ENCODE results near the gene ALK. TPM values are rescaled to one million over a fixed set of nuclear protein-coding genes. Genes with fewer than 3 reads are reported as not detected.

Gene ALK
- total RNA-seq, 1 experiment from 2014 or later, result 14.7 TPM

DNA sequence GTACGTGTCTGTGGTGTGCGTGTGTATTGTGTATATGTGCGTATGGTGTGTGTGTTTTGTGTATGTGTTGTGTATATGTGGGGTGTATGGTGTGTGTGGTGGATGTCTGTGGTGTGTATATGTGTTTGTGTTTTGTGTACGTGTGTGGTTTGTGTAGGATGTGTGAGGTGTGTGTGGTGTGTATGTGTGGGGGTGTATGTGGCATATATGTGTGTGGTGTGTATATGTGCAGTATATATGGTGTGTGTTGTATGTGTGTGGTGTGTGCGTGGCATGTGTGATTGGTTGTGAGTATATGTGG lies 704.8 kb downstream of the ALK start:
- CTCF ChIA-PET, result no interaction called here
- no peak for DNase-seq (ENCODE audit: low spot score)

DNA sequence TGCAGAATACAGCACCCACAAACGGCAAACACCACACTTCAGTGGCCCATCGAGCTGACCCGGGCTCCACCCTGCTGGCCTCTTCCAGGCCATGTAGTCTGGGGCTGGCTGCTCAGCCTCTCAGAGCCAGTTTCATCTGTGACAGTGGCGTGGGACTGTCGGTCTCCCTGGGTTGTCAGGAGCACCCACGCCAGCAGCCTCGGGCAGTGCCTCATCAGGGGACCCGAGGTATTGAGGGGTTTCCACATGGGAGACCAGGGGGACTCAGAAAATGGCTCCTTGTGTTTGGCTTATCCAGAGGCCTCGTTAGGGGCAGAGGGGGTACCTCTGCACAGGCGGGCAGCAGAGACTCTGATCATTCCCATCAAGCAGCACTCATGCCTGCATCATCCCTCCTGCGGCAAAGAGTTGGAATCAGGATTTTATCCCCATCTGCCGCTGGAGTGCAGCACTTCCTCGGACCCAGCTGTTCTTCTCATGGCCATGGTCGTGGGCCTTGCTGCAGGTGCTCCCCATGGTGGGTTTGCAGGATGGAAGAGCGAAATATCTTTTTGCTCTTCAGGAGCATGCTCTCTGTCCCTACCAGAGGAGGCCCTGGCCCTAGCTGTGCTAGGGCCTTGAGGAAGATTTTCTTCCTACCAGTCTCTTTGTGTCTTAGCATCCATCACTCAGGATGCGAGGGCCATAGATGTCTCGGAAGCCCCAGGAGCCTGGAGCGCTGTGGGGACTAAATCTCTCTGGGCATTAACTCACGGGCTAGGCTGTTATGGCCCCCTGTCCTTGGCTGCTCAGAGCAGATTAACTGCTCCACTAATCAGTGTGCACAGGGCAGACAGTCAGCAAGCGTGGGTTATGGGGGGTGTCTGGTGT lies 705.4 kb downstream of the ALK start:
- Histone ChIP-seq H3K36me3 (ENCODE audit: insufficient read depth, low read length, poor library complexity, severe bottlenecking) (no peaks in the 10 kb centered on the region), H3K27ac (ENCODE audit: low read depth, low read length, poor library complexity, severe bottlenecking) (no peak overlapping the region), H3K4me1 (ENCODE audit: insufficient read depth, low read length, poor library complexity, severe bottlenecking) (no peaks in the 10 kb centered on the region), H3K9me3 (ENCODE audit: low read depth, low read length, poor library complexity, severe bottlenecking) (no peaks in the 10 kb centered on the region), H3K27me3 (replicated peaks; ENCODE audit: insufficient read depth, low read depth, low read length, poor library complexity) (no peaks in the 10 kb centered on the region), H3K4me3 (ENCODE audit: low read depth, low read length, poor library complexity, severe bottlenecking) (no peak overlapping the region)
- POLR2A ChIA-PET (ENCODE audit: low non-redundant PET), result no interaction called here
- no peak for TF ChIP-seq EZH2 (IDR thresholded peaks at IDR 0.05; ENCODE audit: borderline replicate concordance, low read depth, low read length, poor library complexity, severe bottlenecking)
- BruUV-seq (replicated peaks), result no TSS peak
- intact Hi-C loops (cut with micrococcal nuclease; ENCODE audit: unreplicated experiment), result no loop called here
- no peak for DNase-seq (ENCODE audit: low spot score)
- CTCF ChIA-PET, result no interaction called here

More for the DNA sequence above, 704.8 kb downstream of the ALK start:
- H3K27ac ChIP-seq (ENCODE audit: low read depth, low read length, poor library complexity, severe bottlenecking), result no peak overlapping the region
- H3K27me3 ChIP-seq (replicated peaks; ENCODE audit: insufficient read depth, low read depth, low read length, poor library complexity), result no peaks in the 10 kb centered on the region
- POLR2A ChIA-PET (ENCODE audit: low non-redundant PET), result no interaction called here
- no peaks in the 10 kb centered on the region for H3K4me1 ChIP-seq (ENCODE audit: insufficient read depth, low read length, poor library complexity, severe bottlenecking)
- H3K9me3 ChIP-seq (ENCODE audit: low read depth, low read length, poor library complexity, severe bottlenecking), result no peaks in the 10 kb centered on the region
- intact Hi-C loops (cut with micrococcal nuclease; ENCODE audit: unreplicated experiment), result no loop called here
- no peaks in the 10 kb centered on the region for H3K36me3 ChIP-seq (ENCODE audit: insufficient read depth, low read length, poor library complexity, severe bottlenecking)
- no peak overlapping the region for H3K4me3 ChIP-seq (ENCODE audit: low read depth, low read length, poor library complexity, severe bottlenecking)
- no peak for TF ChIP-seq EZH2 (IDR thresholded peaks at IDR 0.05; ENCODE audit: borderline replicate concordance, low read depth, low read length, poor library complexity, severe bottlenecking)
- TF ChIP-seq, protein P1, sequence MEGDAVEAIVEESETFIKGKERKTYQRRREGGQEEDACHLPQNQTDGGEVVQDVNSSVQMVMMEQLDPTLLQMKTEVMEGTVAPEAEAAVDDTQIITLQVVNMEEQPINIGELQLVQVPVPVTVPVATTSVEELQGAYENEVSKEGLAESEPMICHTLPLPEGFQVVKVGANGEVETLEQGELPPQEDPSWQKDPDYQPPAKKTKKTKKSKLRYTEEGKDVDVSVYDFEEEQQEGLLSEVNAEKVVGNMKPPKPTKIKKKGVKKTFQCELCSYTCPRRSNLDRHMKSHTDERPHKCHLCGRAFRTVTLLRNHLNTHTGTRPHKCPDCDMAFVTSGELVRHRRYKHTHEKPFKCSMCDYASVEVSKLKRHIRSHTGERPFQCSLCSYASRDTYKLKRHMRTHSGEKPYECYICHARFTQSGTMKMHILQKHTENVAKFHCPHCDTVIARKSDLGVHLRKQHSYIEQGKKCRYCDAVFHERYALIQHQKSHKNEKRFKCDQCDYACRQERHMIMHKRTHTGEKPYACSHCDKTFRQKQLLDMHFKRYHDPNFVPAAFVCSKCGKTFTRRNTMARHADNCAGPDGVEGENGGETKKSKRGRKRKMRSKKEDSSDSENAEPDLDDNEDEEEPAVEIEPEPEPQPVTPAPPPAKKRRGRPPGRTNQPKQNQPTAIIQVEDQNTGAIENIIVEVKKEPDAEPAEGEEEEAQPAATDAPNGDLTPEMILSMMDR (conservative IDR thresholded peaks at IDR 0.05; ENCODE audit: low read depth, low read length), result no peak
- BruUV-seq (replicated peaks), result no TSS peak

DNA sequence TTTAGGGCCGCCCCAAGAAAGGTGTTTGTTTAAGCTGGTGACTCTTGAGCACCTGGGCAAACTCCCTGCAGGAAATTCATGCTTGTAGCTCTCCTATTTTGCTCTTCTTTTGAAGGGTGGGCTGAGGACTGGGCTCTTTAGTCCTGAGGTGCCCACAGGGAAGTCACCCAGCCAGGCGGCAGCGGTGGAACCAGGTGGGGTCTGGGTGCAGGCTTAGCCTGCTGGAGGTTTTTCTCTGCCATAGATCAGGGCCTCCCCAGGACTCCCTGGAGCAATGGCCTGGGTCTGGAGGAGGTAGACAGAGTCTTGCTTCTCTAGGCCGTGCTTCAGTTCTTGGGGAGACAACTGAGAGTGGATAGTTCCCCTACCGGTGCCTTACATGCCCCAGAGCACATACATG lies 706.3 kb downstream of the ALK start:
- Histone ChIP-seq H3K9me3 (ENCODE audit: low read depth, low read length, poor library complexity, severe bottlenecking) (no peaks in the 10 kb centered on the region), H3K4me3 (ENCODE audit: low read depth, low read length, poor library complexity, severe bottlenecking) (no peak overlapping the region), H3K27ac (ENCODE audit: low read depth, low read length, poor library complexity, severe bottlenecking) (no peak overlapping the region), H3K4me1 (ENCODE audit: insufficient read depth, low read length, poor library complexity, severe bottlenecking) (no peaks in the 10 kb centered on the region), H3K36me3 (ENCODE audit: insufficient read depth, low read length, poor library complexity, severe bottlenecking) (no peaks in the 10 kb centered on the region), H3K27me3 (replicated peaks; ENCODE audit: insufficient read depth, low read depth, low read length, poor library complexity) (no peaks in the 10 kb centered on the region)
- intact Hi-C loops (cut with micrococcal nuclease; ENCODE audit: unreplicated experiment), result no loop called here
- BruUV-seq (replicated peaks), result no TSS peak
- no peak for TF ChIP-seq EZH2 (IDR thresholded peaks at IDR 0.05; ENCODE audit: borderline replicate concordance, low read depth, low read length, poor library complexity, severe bottlenecking)
- TF ChIP-seq, protein P1 (conservative IDR thresholded peaks at IDR 0.05; ENCODE audit: low read depth, low read length), result no peak
- CTCF ChIA-PET, result no interaction called here
- DNase-seq (ENCODE audit: low spot score), result no peak
- POLR2A ChIA-PET (ENCODE audit: low non-redundant PET), result no interaction called here

DNA sequence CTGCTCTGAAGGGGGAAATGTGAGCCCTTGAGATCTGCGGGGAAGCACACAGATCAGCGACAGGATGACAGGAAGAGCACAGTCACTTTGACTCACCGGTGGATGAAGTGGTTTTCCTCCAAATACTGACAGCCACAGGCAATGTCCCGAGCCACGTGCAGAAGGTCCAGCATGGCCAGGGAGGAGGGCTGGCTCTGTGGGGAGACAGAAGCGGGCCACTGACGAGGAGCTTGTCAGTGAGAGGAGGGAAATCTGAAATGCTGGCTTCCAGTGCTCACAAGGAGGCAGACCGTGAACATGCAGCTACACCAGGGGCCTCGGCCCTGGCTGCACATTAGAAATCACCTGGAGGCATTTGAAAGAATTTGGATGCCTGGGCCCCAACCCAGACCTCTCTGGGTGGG lies 707.5 kb downstream of the ALK start:
- Histone ChIP-seq H3K4me1 (ENCODE audit: insufficient read depth, low read length, poor library complexity, severe bottlenecking) (no peaks in the 10 kb centered on the region), H3K4me3 (ENCODE audit: low read depth, low read length, poor library complexity, severe bottlenecking) (no peak overlapping the region), H3K9me3 (ENCODE audit: low read depth, low read length, poor library complexity, severe bottlenecking) (no peaks in the 10 kb centered on the region), H3K36me3 (ENCODE audit: insufficient read depth, low read length, poor library complexity, severe bottlenecking) (no peaks in the 10 kb centered on the region), H3K27ac (ENCODE audit: low read depth, low read length, poor library complexity, severe bottlenecking) (no peak overlapping the region), H3K27me3 (replicated peaks; ENCODE audit: insufficient read depth, low read depth, low read length, poor library complexity) (no peaks in the 10 kb centered on the region)
- ChIA-PET POLR2A (ENCODE audit: low non-redundant PET) (no interaction called here), CTCF (no interaction called here)
- no peak for DNase-seq (ENCODE audit: low spot score)
- TF ChIP-seq, protein P1 (conservative IDR thresholded peaks at IDR 0.05; ENCODE audit: low read depth, low read length), result no peak
- TF ChIP-seq EZH2 (IDR thresholded peaks at IDR 0.05; ENCODE audit: borderline replicate concordance, low read depth, low read length, poor library complexity, severe bottlenecking), result no peak
- intact Hi-C loops (cut with micrococcal nuclease; ENCODE audit: unreplicated experiment), result no loop called here
- BruUV-seq (replicated peaks), result no TSS peak

All from A673 (cell line).